GM12875 (cell line): ENCODE results near the gene CHCHD3.

Experiments
- H3K4me3 ChIP-seq: one replicate; pipeline ENCODE4 v1.5.1; 2011; ENCODE audit warnings: low read depth, low read length, control low read depth
- CTCF ChIP-seq: IDR thresholded peaks from 2 replicates; pipeline ENCODE4 v1.5.1; 2011; ENCODE audit warnings: low read depth, mild to moderate bottlenecking, control low read depth, inconsistent platforms, low read length, moderate library complexity, borderline replicate concordance; ENCODE audit not compliant: insufficient read depth

The CHCHD3 gene

GRCh38 chr7:133001727-133002126 lies 80.2 kb downstream of the CHCHD3 start:
- no peak overlapping the region for H3K4me3 ChIP-seq
- TF ChIP-seq CTCF: no peak

- TF ChIP-seq CTCF: no peak
These were observed 82.0 kb downstream of the CHCHD3 start for GRCh38 chr7:132999845-133000244.

GRCh38 chr7:132998763-132999162 lies 83.1 kb downstream of the CHCHD3 start:
- no peak for TF ChIP-seq CTCF

More at GRCh38 chr7:132999845-133000244, 82.0 kb downstream of the CHCHD3 start:
- H3K4me3 ChIP-seq: no peak overlapping the region

GRCh38 chr7:132997505-132997904 lies 84.4 kb downstream of the CHCHD3 start:
- H3K4me3 ChIP-seq: no peak overlapping the region
- no peak for TF ChIP-seq CTCF

More at GRCh38 chr7:132998763-132999162, 83.1 kb downstream of the CHCHD3 start:
- H3K4me3 ChIP-seq: no peak overlapping the region

- no peak for TF ChIP-seq CTCF
- H3K4me3 ChIP-seq: no peak overlapping the region
These were observed 85.2 kb downstream of the CHCHD3 start for GRCh38 chr7:132996581-132997242.

GRCh38 chr7:132993377-132994013 lies 88.4 kb downstream of the CHCHD3 start:
- no peak for TF ChIP-seq CTCF
- no peak overlapping the region for H3K4me3 ChIP-seq
